Fibroblast of skin of right biceps (primary cell): Measurements from ENCODE around the gene RAB40AL.
"Not testable (repeated sequence)": the region's sequence is repeated elsewhere in the genome, so short reads cannot be mapped to it uniquely, and the experiment has no call there.

Experiments
- DNase-seq: peaks from one replicate; pipeline ENCODE4 v3.0.0-alpha.2; 2013

RAB40AL gene, protein sequence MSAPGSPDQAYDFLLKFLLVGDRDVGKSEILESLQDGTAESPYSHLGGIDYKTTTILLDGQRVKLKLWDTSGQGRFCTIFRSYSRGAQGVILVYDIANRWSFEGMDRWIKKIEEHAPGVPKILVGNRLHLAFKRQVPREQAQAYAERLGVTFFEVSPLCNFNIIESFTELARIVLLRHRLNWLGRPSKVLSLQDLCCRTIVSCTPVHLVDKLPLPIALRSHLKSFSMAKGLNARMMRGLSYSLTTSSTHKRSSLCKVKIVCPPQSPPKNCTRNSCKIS

DNA sequence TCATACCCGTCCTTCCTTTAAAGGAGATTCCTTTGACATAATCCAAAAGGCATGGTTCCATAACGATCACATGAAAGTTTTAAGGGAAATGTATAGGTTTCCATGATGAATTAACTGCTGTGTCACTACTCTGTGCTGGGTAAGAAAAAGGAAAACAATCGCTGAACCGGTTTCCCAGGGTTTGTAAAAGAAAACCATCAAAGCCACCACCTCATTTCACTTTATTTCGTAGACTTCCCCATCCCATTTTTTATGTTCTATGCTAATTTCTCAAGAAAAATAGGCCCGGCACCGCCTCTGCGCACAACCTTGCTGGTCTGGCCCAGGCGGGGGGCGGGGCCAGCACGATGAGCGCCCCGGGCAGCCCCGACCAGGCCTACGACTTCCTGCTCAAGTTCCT is at the start of gene RAB40AL:
Gene RAB40AL, plus strand, starts transcription at position 301 of the 400 bp plus-strand sequence. Its CDS starts 47 bp downstream, at position 348.
- DNase-seq = not testable (repeated sequence)

DNA sequence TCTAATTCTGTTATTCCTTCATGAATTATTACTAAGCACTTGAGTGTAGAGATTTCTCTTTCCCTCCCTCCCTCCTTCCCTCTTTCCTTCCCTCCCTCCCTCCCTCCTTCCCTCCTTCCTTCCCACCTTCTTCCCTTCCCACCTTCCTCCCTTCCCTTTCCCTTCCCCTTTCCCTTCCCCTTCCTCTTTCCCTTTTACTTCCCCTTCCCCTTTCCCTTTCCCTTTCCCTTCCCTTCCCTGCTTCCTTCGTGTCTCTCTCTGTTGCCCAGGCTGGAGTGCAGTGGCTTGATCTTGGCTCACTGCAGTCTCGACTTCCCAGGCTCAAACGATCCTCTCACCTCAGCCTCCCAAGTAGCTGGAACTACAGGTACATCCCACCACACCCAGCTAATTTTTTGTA is 49.4 kb upstream of the RAB40AL start:
- DNase-seq = no peak

DNA sequence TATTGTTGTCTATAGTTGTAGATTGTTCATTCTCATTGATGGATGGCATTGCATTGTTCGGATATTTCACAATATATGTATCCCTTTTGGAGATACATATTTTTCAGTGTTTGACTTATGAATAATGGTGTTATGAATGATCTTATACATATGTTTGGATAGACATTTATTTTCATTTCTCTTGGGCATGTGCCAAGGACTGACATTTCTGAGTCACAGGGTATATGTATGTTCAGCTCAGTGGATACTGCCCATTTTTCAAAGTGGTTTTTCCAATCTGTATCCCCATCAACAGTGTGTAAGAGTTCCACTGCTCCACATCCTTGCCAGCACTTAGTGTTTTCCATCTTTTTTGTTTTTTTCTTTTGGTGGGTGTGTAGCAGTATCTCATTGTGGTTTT is 45.0 kb upstream of the RAB40AL start:
- DNase-seq = peak; percentile 33

DNA sequence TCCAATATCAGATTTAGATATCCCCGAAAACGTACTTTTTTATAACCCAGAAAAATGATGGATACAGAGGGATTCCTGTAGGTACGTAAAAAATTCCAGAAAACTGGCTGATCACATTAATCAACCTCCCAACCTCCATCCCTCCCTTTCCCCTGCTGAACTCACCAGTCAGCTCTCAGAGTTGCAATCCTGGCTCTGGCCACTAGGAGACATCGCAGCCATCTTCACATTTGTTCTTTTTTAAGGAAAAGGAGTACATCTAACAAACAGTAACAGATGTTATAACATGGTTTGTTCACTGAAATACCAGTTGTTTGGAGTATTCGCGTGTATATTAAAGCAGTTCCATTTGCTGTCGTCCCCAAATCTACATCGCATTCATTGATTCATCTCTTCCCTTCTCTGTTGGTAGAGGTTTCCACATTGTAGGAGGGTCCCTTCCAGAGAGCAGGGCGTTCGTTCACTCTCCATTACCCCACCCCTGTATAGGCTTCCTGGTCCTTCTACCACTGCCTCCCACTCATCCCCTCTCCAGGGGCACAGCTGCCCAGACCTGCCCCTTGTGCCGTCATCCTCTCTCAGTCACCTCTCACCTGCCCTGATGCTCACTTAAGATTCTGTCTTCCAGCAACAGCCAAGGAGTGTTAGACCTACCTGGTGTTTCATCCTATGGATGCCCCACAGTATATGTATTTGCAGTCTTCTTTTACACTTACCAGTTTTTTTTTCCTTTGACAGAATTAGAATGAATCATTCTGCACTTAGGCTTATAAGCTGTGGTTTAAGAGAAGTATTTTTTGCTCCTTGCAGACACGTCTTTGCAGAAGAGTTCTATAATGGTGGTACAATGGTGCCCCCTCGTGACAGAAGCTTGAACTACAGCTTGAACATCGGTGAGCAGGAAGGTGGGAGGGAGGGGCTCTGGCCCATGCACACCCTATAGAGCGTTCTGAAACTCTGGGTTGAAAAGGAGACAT is 36.8 kb upstream of the RAB40AL start:
- peak; percentile 74 for DNase-seq

DNA sequence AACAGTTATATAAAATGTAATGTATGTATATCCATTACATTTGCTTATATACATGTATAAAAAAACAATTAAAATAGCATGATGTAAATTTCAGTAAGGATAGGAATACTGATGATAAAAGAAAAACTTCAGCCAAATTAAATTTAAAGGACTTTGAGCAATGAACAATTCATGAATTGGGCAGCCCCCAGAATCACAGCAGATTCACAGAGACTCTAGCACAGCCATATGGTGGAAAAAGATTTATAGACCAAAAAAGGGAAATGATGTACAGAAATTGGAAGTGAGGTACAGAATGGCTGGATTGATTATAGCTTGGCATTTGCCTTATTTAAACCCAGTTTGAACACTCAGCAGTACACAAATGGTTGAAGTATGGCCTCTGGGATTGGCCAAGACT is 34.7 kb upstream of the RAB40AL start:
- DNase-seq = no peak

DNA sequence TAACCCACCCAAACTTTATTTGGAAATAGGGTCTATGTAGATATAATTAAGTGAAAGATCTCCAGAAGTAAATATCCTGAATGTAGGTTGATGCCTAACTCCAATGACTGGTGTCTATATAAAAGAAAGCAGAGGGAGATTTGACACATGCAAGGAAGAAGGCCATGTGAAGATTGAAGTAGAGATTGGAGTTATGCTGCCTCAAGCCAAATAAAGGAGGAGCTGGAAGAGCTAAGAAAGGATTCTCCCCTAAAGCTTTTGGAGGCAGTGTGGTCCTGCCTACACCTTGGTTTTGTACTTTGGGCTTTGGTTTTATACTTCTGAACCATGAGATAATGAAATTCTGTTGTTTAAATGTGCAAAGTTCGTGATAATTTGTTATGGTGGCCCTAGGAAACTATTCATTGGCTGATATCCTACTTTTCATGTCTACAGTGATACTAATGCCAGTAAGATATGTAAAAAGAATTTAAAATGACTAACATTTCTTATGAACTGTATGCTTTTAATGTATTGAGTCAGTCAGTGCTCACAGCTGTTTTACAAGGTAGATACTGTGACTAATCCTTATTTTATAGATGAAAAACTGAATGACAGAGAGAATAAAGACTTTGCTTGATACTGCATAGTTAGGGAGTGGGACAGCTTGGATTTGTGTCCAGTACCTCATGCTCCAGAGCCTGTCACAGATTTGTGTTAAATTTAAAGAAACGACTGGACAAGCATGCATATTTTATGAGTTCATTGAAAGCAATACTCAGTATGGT is 5.9 kb upstream of the RAB40AL start:
- DNase-seq = peak; percentile 12

DNA sequence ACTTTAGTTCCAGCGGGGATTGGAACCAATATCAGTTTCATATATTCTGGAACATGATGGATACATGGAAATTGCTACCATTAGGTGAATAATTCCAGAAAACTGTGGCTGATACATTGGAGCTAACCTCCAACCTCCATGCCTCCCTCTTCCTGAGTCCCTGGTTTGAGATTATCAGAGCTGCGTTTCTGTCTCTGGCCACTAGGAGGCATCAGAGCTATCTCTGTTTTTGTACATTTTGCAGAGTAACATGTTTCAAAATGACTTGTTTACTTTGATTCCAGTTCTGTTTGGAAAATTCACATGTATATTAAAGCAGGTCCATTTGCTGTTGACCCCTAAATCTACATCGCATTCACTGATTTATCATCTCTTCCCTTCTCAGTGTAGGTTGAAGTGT is 2.4 kb upstream of the RAB40AL start:
- peak; percentile 13 for DNase-seq

DNA sequence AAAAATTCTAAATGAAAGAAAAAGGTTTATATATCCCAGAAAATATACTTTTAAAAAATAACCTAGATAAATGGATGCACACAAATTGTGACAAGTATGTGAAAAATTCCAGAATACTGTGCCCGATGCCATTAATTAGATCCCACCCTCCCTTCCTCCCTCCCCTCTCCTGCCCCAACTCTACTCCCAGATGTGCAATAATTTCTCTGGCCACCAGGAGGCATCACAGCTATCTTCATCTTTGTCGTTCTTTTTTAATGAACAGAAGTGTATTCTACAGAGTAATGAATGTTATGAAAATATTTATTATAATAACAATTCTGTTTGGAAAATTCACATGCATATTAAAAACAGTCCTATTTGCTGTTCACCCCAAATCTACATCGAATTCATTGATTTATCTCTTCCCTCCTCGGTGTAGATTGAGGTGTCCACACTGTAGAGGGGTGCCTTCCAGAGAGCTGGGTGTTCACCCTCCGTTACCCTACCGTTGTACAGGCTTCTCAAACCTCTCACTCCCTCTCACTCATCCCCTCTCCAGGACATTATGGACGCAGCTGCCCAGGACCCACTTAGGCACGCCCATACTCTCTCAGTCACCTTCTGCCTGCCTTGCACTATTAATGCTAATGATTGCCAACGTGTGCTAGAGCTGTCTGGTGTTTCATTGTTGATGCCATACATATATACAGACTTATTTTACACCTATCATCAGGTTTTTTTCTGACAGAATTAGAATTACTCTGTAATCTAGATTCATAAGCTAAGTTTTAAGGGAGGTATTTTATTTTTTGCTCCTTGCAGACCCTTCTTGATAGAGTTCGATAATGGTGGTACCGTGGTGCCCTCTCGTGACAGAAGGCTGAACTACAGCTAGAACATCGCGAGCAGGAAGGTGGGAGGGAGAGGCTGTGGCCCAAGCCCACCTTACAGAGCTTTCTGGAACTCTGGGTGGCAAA is 14.1 kb downstream of the RAB40AL start:
- peak; percentile 36 for DNase-seq

DNA sequence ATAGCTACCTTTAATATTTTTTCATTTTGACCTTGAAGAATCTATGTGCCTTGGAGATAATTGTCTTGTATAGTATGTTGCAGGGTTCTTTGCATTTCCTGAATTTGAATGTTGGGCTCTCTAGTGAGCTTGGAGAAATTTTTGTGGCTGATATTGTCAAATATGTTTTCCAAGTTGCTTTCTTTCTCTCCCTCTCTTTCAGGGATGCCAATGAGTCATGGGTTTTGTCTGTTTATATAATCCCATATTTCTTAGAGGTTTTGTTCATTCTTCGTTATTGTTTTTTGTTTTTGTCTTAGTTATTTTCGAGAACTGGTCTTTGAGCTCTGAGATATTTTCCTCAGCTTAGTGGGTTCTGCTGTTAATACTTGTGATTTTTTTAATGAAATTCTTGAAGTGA is 20.7 kb downstream of the RAB40AL start:
- DNase-seq = no peak

DNA sequence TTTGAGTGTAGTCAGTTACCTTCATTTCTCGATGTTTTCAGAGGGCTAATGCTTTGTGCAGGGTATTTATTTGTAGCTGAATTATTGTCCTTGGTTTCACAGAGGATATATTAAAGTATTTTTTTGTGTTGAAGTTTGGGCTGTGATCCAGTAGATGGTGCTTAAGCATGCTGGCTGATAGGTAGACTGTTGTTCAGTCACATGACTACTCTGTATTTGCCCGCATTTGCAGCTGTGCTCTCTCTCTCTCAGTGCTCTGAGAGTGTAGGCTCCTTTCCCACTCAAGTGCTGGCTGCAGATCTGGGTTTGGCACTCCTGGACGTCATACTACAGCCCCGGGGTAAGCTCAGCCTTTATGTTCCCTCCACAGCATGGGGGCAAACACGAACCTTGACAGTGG is 21.7 kb downstream of the RAB40AL start:
- no peak for DNase-seq

DNA sequence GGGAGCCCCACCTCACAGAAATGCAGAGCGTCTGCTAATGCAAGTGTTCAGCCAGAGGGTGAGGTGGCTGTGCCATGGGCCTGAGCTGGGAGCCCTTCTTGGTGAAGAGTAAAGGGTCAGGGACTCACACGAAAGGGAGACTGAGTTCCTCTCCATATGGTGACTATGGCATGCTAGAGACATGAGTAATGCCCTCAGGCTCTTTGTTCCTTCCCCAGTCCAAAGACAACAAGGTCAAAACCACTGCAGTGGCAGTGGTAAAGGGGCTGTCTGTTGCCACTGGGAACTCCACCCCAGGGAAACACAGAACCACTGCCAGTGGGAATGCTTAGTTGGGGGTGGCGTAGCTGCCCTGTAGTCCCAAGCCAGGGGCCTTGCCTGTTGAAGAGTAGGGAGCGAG is 22.4 kb downstream of the RAB40AL start:
- peak; percentile 50 for DNase-seq

DNA sequence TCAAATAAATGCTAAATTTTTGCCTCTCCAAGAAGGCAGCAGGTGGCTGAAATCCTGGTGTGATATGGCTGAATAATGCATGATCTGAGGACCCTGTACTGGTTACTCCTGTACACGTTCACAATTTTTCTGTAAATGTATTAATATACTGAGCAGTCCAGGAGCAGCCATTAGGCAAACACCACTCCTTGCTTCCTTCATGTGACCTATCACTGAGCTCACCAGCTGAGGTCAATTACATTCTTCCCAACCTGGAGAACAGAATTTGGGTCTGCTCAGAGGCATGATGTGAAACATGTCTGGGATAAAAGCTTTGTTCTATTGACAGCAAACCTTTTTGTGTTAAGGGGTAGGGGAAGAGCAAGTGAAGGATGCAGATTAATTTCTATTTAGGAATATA is 26.9 kb downstream of the RAB40AL start:
- DNase-seq = no peak

DNA sequence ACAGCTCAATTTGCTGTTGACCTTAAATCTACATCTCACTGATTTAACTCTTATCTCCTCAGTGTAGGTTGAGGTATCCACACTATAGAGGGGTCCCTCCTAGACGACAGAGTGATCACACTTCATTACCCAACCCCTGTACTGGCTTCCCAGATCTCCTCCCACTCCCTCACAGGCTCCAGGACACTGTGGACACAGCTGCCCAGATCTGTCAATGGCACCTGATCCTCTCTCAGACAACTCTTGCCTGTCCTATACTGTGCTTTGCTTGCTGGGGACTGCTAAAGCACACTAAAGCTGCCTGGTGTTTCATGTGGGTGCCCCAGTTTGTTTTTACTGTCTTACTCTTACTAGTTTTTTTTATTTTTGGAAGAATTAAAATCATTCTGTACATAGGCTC is 27.9 kb downstream of the RAB40AL start:
- no peak for DNase-seq

DNA sequence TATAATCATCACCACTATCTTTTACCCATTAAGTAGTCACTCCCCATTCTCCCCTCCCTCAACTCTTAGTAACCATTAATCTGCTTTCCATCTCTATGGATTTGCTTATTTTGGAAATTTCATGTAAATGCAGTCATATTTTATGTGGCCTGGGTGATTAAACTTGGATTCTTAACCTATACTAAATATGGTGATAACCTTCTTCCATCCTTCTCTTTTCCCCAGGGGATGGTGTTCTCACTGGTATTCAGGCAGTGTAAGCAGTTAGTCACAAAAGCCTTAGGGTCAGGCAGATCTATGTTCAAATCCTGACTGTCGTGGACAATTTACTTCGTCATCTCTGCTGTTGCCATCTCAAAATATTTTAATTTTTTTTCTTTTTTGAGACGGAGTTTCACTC is 29.6 kb downstream of the RAB40AL start:
- peak; percentile 69 for DNase-seq

DNA sequence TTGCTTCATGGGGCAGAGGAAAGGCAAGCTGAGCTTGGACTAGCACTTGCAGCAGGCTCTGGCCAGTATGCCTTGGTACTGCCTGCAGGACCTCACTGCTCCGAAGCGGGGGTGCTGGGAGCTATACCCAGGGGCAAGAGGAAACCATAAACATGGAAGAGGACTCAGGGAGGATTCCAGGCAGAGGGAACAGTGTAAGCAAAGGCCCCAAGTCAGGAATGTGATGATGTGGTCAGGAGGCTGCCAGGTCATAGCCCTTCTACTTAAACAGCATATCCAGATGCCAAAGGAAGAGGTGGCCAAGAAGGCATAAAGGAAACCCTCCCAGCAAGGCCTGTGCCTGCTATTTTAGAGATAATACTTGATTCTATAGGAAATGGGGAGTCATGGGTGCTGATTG is 31.1 kb downstream of the RAB40AL start:
- no peak for DNase-seq

DNA sequence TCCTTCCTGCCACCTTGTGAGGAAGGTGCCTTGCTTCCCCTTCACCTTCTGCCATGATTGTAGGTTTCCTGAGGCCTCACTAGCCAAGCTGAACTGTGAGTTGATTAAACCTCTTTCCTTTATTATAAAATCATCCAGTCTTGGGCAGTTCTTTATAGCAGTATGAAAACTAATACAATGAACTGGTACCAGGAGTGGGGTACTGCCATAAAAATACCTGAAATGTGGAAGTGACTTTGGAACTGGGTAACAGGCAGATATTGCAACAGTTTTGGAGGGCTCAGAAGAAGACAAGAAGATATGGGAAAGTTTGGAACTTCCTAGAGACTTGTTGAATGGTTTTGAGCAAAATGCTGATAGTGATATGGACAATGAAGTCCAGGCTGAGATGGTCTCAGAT is 34.5 kb downstream of the RAB40AL start:
- DNase-seq = not testable (repeated sequence)

DNA sequence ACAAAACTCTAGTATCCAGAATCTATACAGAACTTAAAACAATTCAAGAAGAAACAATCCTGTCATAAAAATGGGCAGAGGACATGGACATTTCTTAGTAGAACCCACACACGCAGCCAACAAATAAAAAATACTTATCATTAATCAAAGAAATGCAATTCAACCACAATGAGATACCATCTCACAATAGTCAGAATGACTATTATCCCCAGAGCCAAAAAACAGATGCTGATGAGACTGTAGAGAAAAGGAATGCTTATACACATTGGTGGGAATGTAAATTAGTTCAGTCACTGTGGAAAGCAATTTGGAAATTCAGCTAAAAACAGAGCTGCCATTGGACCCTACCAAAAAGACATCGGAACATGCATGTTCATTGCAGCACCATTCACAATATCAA is 37.9 kb downstream of the RAB40AL start:
- DNase-seq = peak; percentile 17

DNA sequence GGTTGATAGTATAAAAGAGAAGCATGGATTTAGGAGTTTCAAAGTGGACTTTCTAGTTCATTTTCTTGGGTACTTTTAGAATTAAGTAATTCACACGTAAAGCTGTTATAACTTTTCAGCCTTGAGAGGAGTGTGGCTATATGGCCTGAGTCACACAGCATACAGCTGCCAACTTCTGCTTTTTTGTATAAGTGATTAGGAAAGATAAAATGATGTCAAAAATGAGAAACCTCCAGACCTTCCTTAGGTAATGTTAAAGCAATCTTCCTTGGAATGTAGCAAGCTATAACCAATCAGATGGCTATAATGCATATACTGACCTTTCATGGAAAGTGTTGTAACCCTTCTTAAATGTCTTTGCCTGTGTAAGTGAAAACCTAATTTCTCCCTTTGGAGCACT is 39.2 kb downstream of the RAB40AL start:
- DNase-seq = peak; percentile 30

DNA sequence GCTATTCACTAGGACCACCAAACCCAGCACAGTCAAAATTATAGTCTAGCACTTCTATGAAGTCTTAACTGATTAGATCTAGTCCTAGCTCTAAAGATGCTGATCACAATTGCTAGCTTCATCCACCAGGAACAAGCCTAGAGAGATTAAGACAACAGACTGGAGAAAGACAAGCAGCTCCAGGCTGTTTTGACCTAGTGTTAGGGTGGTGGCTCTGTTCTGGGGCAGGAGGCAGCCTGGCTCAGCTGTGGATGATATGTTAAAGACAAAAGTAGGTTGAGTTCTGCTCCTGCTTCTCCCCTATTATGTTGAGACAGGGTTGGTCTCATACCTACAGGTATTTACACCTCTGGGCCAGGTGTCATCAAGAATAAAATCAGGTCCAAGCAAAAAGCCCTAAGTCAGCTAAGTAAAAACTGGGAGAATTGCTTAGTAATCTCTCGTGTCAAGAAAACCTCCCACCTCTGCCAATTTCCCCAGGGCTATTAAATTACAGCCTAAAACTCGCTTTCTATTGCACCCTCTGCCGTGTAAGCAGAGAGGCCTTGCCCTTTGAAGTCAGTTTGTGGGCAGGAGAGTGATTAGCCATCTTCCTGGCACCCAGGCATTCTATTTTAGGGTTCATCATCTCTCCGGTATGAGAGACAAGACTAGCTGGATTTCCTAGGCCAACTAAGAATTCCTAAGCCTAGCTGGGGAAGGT is 39.9 kb downstream of the RAB40AL start:
- peak; percentile 40 for DNase-seq

DNA sequence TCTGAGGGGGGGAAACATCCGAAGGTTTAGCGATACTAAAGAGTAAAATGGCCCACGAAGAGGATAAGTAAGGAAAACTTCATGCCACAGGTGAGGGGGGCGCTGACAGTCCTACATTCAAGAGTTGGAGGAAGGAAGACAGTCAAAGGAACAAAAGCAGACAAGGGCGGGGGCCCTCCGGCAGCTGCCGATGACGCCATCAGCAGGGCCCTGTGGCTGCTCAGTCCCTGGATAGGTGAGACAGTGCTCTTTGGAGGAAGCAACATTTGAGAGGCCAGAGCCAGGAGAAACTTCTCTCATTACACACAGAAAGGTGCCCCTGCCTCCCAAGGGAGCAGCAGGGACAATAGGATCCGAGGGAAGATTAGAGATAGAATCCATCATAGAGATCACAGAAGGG is 41.5 kb downstream of the RAB40AL start:
- no peak for DNase-seq

DNA sequence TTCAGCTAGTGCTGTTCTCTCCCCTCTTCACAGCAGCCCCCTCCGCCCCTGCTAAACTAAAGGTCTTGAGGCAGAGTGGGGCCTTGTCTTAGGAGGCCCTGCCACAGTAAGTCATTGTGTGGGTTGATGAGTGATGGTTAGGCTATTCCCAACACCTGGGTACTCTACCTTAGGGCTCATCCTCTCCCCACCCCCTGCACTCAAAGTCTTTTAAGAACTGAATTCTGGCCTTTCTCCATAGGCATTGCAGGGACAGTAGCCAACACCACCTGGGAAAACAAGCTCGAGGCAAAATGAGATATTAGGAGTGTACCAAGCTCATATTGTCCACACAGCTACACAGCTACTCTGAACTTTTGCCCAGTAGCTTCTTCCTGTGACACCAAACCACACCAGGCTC is 42.5 kb downstream of the RAB40AL start:
- DNase-seq = no peak
